Omental fat pad (tissue), 4 donors: ENCODE data around the gene EIF4A3. TPM values are rescaled to one million over a fixed set of nuclear protein-coding genes. Genes with fewer than 3 reads are reported as not detected.
A peak's percentile ranks its signal among the peaks of the same experiment; 100 is the strongest.

ENCODE experiments used
- ATAC-seq: fragments of 150-250 bp; one replicate; pipeline ENCODE4 v1.9.1; 2016; ENCODE audit warnings: mild to moderate bottlenecking, moderate library complexity; ENCODE audit not compliant: low FRiP score
- DNase-seq: peaks from one replicate; pipeline ENCODE4 v3.0.0-alpha.2; 2019; ENCODE audit warnings: low spot score
- total RNA-seq, 4 donors: library from RNA; depleted of rRNA; stranded (reverse); fragments of >200 nt; gene quantifications; one replicate each; pipeline ENCODE4 v1.1.0, GENCODE V29; 2016
- TF ChIP-seq, protein P1 (sequence below), 3 donors: fragments of 450-650 bp; IDR thresholded peaks; one replicate each; pipeline ENCODE4 v1.5.1; 2016 to 2017; ENCODE audit warnings: antibody characterized with exemption in 3 of 3, mild to moderate bottlenecking in 3 of 3, moderate library complexity in 2 of 3

EIF4A3 gene
- total RNA-seq, 4 donors from 2014 or later: 49.0 to 218 (median 112) TPM

DNA sequence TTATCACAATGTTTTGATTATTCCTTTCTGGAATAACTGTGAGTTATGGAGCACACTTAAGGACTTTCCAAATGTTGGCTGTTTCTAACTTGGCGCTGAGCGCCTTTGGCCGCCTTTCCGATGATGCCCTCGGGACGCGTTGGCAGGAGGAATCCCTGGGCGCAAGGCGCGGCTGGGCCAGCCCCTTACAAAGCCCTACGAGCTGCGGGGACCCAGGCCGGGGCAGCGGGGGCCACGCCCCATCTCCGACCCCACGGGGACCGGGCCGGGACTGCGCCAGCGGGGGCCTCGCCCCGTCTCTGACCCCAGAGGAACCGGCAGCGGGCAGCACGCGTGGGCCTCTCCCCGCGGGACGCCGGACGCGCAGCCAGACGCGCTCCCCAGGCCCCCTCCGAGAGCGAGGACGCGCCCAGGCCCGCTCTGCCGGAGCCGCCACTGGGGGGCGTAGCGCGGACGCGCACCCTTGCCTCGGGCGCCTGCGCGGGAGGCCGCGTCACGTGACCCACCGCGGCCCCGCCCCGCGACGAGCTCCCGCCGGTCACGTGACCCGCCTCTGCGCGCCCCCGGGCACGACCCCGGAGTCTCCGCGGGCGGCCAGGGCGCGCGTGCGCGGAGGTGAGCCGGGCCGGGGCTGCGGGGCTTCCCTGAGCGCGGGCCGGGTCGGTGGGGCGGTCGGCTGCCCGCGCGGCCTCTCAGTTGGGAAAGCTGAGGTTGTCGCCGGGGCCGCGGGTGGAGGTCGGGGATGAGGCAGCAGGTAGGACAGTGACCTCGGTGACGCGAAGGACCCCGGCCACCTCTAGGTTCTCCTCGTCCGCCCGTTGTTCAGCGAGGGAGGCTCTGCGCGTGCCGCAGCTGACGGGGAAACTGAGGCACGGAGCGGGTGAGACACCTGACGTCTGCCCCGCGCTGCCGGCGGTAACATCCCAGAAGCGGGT lies 45.6 kb downstream of the EIF4A3 start, which contains the start of gene GAA:
GAA (plus strand) TSS at position 571 of the 935 bp plus-strand sequence. CDS start 3,006 bp downstream, outside the sequence.
- TF ChIP-seq, protein P1, sequence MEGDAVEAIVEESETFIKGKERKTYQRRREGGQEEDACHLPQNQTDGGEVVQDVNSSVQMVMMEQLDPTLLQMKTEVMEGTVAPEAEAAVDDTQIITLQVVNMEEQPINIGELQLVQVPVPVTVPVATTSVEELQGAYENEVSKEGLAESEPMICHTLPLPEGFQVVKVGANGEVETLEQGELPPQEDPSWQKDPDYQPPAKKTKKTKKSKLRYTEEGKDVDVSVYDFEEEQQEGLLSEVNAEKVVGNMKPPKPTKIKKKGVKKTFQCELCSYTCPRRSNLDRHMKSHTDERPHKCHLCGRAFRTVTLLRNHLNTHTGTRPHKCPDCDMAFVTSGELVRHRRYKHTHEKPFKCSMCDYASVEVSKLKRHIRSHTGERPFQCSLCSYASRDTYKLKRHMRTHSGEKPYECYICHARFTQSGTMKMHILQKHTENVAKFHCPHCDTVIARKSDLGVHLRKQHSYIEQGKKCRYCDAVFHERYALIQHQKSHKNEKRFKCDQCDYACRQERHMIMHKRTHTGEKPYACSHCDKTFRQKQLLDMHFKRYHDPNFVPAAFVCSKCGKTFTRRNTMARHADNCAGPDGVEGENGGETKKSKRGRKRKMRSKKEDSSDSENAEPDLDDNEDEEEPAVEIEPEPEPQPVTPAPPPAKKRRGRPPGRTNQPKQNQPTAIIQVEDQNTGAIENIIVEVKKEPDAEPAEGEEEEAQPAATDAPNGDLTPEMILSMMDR (IDR thresholded peaks at IDR 0.05): peak in 1 of 3 donors; percentile 87
- peak; percentile 57 for DNase-seq
- ATAC-seq: peak; percentile 94

DNA sequence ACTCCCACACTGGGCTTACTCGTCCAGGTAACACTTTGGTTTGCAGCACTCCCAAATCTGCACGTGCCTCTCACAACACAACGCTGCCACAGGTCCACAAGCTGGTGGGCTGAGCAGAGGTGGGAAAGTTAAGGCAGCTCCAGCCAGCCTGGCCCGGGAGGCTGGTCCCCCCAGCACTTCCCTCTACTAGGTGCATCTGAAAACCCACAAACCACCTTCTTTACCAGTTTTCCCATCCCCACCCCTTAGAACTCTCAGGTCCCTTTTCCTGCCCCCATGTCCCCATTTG lies 46.9 kb downstream of the EIF4A3 start:
- ATAC-seq (no peak), DNase-seq (no peak)
- TF ChIP-seq, protein P1 (IDR thresholded peaks at IDR 0.05): no peak

DNA sequence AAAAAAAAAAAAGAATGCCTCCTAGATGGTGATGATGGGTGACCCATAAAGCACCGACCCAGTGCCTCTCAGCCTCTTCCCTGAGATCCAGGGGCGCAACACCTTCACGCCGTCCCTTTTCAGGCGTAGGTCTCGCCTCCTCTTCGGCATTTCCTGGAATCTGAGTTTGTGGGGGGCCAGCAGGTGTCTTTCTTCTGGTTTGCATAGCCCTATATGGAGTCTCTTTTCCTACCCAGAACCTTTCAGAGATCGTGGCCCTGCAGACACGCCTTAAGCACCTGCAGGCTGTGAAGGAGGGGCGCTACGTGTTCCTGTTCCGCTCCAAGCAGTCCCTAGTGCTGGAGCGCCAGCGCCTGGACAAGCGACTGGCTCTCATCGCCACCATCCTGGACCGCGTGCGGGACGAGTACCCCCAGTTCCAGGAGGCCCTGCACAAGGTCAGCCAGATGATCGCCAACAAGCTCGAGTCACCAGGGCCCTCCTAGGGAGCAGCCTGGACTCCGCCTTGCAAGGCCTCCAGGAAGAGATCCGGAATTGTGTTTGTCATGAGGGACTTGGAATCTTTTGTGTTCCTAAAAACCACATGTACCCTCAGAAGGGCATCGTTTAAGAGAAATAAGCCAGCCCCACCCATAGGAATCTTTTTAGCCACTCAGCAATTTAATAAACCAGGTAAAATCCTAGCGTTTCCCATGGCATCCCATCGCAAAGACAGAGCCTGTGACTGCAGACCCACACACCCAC lies 47.5 kb downstream of the EIF4A3 start:
- TF ChIP-seq, protein P1 (IDR thresholded peaks at IDR 0.05): no peak
- no peak for DNase-seq
- ATAC-seq: no peak

DNA sequence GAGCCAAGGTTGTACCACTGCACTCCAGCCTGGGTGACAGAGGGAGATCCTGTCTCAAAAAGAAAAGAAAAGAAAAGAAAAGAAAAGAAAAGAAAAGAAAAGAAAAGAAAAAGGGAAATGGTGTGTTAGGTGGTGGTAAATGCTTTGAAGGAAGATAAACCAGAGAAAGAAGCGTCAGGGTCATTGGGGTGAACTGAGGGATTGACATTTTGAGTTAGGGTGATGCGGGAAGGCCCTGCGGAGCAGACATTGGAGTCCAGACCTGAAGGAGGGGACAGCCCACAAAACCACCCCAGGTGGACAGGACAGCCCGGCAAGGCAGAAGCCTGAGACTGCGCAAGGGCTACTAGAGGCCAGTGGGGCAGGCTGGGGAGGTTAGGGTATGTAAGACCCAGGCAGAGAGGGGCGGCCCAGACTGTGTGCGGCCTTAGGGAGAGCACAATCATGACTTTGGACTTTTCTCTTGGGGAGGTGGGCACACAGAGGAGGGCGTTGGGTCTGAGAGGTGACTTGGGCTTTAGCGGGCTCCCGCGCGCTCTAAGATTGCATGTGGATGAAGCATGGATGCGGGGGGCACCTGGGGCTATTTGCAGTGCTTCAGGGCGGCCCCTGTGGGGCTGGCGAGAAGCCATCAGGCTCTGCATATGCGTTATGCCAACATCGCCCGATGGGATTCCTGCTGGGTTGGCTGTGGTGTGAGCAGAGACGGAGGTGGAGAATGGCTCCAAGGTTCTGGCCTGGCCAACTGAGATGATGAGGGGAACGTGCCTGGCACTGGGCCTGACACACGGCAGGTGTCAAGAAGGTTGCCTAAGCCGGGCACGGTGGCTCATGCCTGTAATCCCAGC lies 48.9 kb downstream of the EIF4A3 start:
- ATAC-seq (no peak), DNase-seq (no peak)
- TF ChIP-seq, protein P1 (IDR thresholded peaks at IDR 0.05): no peak

GRCh38 chr17:80097127-80097621 lies 49.8 kb downstream of the EIF4A3 start:
- DNase-seq: no peak

GRCh38 chr17:80096561-80097021 lies 50.3 kb downstream of the EIF4A3 start:
- no peak for DNase-seq
- no peak for ATAC-seq
- TF ChIP-seq, protein P1 (IDR thresholded peaks at IDR 0.05): no peak

More at GRCh38 chr17:80097127-80097621, 49.8 kb downstream of the EIF4A3 start:
- no peak for ATAC-seq
- TF ChIP-seq, protein P1 (IDR thresholded peaks at IDR 0.05): no peak
